HG03159 (cell line): ENCODE measurements around the gene FMN2.
"Not testable (repeated sequence)": the region's sequence is repeated elsewhere in the genome, so short reads cannot be mapped to it uniquely, and the experiment has no call there.

Experiments used
- ATAC-seq: cut with Tn5 transposase; IDR thresholded peaks from one replicate; pipeline ENCODE4 v1.9.1; 2021; ENCODE audit warnings: mild to moderate bottlenecking, moderate library complexity; ENCODE audit not compliant: unreplicated experiment

Gene FMN2

GRCh38 chr1:240244968-240245628 lies 153.4 kb downstream of the FMN2 start:
- no peak for ATAC-seq

GRCh38 chr1:240245629-240246020 lies 153.9 kb downstream of the FMN2 start:
- ATAC-seq, result no peak

GRCh38 chr1:240247899-240248298 lies 156.2 kb downstream of the FMN2 start:
- no peak for ATAC-seq

GRCh38 chr1:240254006-240254405 lies 162.3 kb downstream of the FMN2 start:
- no peak for ATAC-seq

- ATAC-seq, result no peak
These were observed 163.2 kb downstream of the FMN2 start for GRCh38 chr1:240254778-240255291.

- ATAC-seq, result no peak
These were observed 164.2 kb downstream of the FMN2 start for GRCh38 chr1:240255922-240256321.

- no peak for ATAC-seq
These were observed 165.3 kb downstream of the FMN2 start for GRCh38 chr1:240256836-240257503.

GRCh38 chr1:240258910-240259309 lies 167.2 kb downstream of the FMN2 start:
- ATAC-seq, result no peak

GRCh38 chr1:240264494-240264893 lies 172.8 kb downstream of the FMN2 start:
- not testable (repeated sequence) for ATAC-seq

GRCh38 chr1:240271081-240271480 lies 179.4 kb downstream of the FMN2 start:
- no peak for ATAC-seq

- no peak for ATAC-seq
These were observed 182.9 kb downstream of the FMN2 start for GRCh38 chr1:240274569-240274968.

GRCh38 chr1:240275219-240275618 lies 183.5 kb downstream of the FMN2 start:
- ATAC-seq, result not testable (repeated sequence)

GRCh38 chr1:240278082-240278481 lies 186.4 kb downstream of the FMN2 start:
- no peak for ATAC-seq

GRCh38 chr1:240280560-240281322 lies 189.1 kb downstream of the FMN2 start:
- ATAC-seq, result no peak

- ATAC-seq, result no peak
These were observed 190.6 kb downstream of the FMN2 start for GRCh38 chr1:240282061-240282830.

GRCh38 chr1:240284656-240285414 lies 193.2 kb downstream of the FMN2 start:
- ATAC-seq, result no peak

- no peak for ATAC-seq
These were observed 193.9 kb downstream of the FMN2 start for GRCh38 chr1:240285540-240285939.

- ATAC-seq, result no peak
These were observed 196.0 kb downstream of the FMN2 start for GRCh38 chr1:240287722-240288121.

GRCh38 chr1:240293706-240294105 lies 202.0 kb downstream of the FMN2 start:
- ATAC-seq, result no peak

GRCh38 chr1:240294566-240294965 lies 202.9 kb downstream of the FMN2 start:
- ATAC-seq, result no peak
